ENCODE data around the gene DMXL1.

DNA sequence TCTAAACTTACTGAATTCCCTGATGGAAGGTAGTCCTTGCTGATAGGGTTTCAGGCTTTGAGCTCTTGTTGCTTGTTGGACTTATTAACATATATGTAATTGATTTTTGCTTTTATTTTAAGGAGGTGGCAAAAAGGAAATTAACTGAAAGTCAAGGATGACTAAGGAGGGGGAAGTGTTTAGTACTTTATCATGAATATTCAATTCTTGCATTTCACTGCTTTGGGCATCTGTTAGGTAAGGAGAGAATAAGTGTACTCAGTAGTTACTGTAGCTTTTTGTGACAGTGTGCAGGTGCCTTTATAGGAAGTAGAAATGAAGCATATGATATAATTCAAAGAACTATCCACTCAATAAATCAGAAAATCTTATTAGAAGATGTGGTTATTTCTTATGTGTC lies 47.1 kb downstream of the DMXL1 start:
- no peak for TF ChIP-seq YY1 (IDR thresholded peaks at IDR 0.05; ENCODE audit: insufficient read depth, insufficient read length)
- TF ChIP-seq ZNF274 (IDR thresholded peaks at IDR 0.05; ENCODE audit: low read depth, low read length): no peak

All from NT2/D1 (cell line).